MM.1S (cell line): Measurements from ENCODE around the gene ARL3.

ENCODE experiments used
- EZH2 ChIP-seq: fragments of 300-600 bp; sonication (generic); optimal IDR thresholded peaks from 2 replicates; pipeline ENCODE3; 2017; ENCODE audit warnings: low read depth, mild to moderate bottlenecking, antibody characterized with exemption, low read length, mixed read lengths
- EZH2phosphoT487 ChIP-seq: fragments of 300-600 bp; sonication (generic); IDR thresholded peaks from 2 replicates; pipeline ENCODE4 v1.6.1; 2018; ENCODE audit warnings: antibody characterized with exemption, low read length
- TF ChIP-seq, protein P1 (sequence below): fragments of 300-600 bp; sonication (generic); IDR thresholded peaks from 2 replicates; pipeline ENCODE4 v1.5.1; 2016; ENCODE audit warnings: antibody characterized with exemption, low read length, mixed read lengths

DNA sequence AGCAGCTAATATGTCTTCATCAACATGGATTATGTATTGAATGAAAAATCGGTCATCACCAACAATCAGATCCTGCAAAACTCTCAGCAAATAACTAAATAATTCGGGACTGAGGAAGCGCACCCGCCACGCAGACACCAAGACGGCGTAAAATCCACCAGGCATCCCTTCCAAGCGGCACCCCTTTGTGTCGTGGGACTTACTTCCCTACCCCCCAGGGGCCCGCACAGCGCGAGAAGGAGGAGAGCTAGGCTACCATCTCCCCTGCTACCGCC, 721 bp downstream of the ARL3 start:
- TF ChIP-seq, protein P1, sequence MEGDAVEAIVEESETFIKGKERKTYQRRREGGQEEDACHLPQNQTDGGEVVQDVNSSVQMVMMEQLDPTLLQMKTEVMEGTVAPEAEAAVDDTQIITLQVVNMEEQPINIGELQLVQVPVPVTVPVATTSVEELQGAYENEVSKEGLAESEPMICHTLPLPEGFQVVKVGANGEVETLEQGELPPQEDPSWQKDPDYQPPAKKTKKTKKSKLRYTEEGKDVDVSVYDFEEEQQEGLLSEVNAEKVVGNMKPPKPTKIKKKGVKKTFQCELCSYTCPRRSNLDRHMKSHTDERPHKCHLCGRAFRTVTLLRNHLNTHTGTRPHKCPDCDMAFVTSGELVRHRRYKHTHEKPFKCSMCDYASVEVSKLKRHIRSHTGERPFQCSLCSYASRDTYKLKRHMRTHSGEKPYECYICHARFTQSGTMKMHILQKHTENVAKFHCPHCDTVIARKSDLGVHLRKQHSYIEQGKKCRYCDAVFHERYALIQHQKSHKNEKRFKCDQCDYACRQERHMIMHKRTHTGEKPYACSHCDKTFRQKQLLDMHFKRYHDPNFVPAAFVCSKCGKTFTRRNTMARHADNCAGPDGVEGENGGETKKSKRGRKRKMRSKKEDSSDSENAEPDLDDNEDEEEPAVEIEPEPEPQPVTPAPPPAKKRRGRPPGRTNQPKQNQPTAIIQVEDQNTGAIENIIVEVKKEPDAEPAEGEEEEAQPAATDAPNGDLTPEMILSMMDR = no peak
- TF ChIP-seq EZH2 (no peak), EZH2phosphoT487 (no peak)
